GM19240 (cell line): ENCODE data around the gene LENG1.
"Not testable (repeated sequence)": the region's sequence is repeated elsewhere in the genome, so short reads cannot be mapped to it uniquely, and the experiment has no call there.

Experiments used
- DNase-seq: peaks from one replicate; pipeline ENCODE4 v3.0.0; 2011; ENCODE audit warnings: low spot score; ENCODE audit not compliant: insufficient read length

Gene LENG1

GRCh38 chr19:54159352-54160181 lies at the start of gene LENG1:
LENG1 (minus strand) TSS chr19:54159721; CDS start chr19:54159695, 26 bp downstream.
- DNase-seq = peak; percentile 99

GRCh38 chr19:54208784-54209057 lies 49.2 kb upstream of the LENG1 start:
- DNase-seq = no peak

- DNase-seq = no peak
Observed at GRCh38 chr19:54207983-54208783, 48.7 kb upstream of the LENG1 start.

- no peak for DNase-seq
Observed at GRCh38 chr19:54207676-54207982, 48.1 kb upstream of the LENG1 start.

- DNase-seq = not testable (repeated sequence)
Observed at GRCh38 chr19:54207193-54207592, 47.7 kb upstream of the LENG1 start.

- no peak for DNase-seq
Observed at GRCh38 chr19:54206831-54207177, 47.3 kb upstream of the LENG1 start.

- no peak for DNase-seq
Observed at GRCh38 chr19:54206030-54206830, 46.7 kb upstream of the LENG1 start.

GRCh38 chr19:54204767-54205468 lies 45.4 kb upstream of the LENG1 start:
- DNase-seq = no peak

- DNase-seq = no peak
Observed at GRCh38 chr19:54203151-54203611, 43.7 kb upstream of the LENG1 start.

- no peak for DNase-seq
Observed at GRCh38 chr19:54201980-54202379, 42.5 kb upstream of the LENG1 start.

GRCh38 chr19:54201172-54201701 lies 41.7 kb upstream of the LENG1 start:
- DNase-seq = no peak

GRCh38 chr19:54199401-54199800 lies 39.9 kb upstream of the LENG1 start:
- no peak for DNase-seq

- no peak for DNase-seq
Observed at GRCh38 chr19:54197121-54197520, 37.6 kb upstream of the LENG1 start.

GRCh38 chr19:54196536-54196935 lies 37.0 kb upstream of the LENG1 start:
- no peak for DNase-seq

GRCh38 chr19:54194463-54194862 lies 34.9 kb upstream of the LENG1 start:
- DNase-seq = not testable (repeated sequence)

- DNase-seq = no peak
Observed at GRCh38 chr19:54193011-54193410, 33.5 kb upstream of the LENG1 start.

- no peak for DNase-seq
Observed at GRCh38 chr19:54191811-54192453, 32.4 kb upstream of the LENG1 start.

GRCh38 chr19:54191011-54191810 lies 31.7 kb upstream of the LENG1 start, which contains the start of gene TSEN34:
TSEN34 (plus strand) TSS chr19:54191308; CDS start chr19:54191365, 57 bp downstream.
- no peak for DNase-seq

GRCh38 chr19:54190503-54191010 lies 31.0 kb upstream of the LENG1 start:
- DNase-seq = no peak
